Prostate gland (tissue), 2 donors: ENCODE measurements around the gene KASH5.

Source experiments
- CTCF ChIP-seq, 4 experiments: fragments of 200-600 bp in 2 of 4; fragments of 450-650 bp in 2 of 4; sonication (generic) in 2 of 4; IDR thresholded peaks; 1 replicate in 3 of 4; 2 replicates in 1 of 4; pipeline ENCODE4 v1.5.1; 2016 to 2019; ENCODE audit warnings: antibody characterized with exemption in 4 of 4, mild to moderate bottlenecking in 2 of 4, moderate library complexity in 2 of 4
- POLR2A ChIP-seq: fragments of 450-650 bp; IDR thresholded peaks from one replicate; pipeline ENCODE4 v1.6.1; 2016; ENCODE audit warnings: antibody characterized with exemption, mild to moderate bottlenecking

GRCh38 chr19:49438261-49438660 lies 50.2 kb downstream of the KASH5 start:
- TF ChIP-seq CTCF (IDR thresholded peaks at IDR 0.05) (no peak), POLR2A (no peak)
